RPMI8226 (cell line): ENCODE results near the gene BLMH.
"Not testable (repeated sequence)": the region's sequence is repeated elsewhere in the genome, so short reads cannot be mapped to it uniquely, and the experiment has no call there.

Source experiments
- DNase-seq: peaks from one replicate; pipeline ENCODE4 v3.0.0-alpha.2; 2015

Gene BLMH

DNA sequence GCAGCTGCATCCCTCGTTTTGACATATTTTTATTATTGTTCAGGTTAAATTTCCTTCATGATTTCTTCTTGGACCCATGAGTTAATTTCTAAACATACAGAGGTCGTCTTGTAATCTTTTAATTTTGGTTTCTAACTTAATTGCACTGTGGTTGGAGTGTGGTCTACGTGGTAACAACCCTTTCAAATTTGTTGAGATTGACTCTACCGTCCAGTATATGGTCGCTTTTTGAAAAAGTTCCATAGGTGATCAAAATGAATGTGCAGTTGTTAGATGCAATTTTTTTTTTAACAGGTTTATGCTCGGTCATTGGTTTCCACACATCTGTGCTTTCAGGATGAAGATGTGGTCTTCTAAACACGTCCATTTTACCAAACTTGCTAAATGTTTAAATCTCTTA is 45.3 kb downstream of the BLMH start:
- no peak for DNase-seq

DNA sequence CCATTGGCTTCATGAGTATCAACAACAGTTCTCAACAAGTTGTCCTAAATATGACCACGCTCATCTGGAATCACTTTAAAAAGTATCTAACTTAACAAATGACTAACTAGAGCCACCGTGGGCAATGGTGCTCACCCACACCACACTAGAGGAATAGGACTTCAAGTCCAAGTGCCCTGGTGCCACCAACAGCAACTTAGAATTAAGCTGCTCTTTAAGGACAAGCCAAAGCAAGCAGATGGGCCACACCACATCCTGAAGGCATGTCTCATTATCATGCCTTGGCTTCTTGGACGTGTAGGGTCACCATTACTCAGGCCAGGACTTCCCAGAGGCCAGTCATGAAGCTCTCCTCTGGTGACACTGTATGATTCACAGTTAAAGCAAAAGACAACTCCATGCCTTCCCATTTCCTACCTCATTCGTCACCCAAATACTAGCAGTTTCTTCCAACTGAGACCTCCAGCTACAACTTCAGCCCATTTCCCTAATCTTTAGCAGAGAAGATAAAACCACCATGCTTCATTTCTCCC is 46.8 kb downstream of the BLMH start:
- no peak for DNase-seq

DNA sequence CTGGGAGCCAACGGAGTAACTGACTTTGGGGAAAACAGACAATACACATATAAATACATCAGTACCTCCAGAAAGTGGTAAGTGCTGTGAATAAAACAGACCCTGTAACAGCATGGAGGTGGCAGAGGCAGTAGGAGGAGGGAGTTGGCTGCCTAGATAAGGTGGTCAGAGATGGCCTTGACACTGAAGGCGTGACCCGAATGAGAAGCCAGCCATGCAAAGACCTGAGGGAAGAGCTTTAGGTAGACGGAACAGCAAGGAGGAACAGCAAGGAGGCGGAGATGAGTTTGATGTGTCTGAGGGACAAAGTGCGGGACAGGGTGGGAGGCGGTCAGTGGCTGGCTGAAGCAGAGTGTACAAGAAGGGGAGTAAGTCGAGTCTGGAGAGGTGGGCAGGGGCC is 48.2 kb downstream of the BLMH start:
- no peak for DNase-seq

DNA sequence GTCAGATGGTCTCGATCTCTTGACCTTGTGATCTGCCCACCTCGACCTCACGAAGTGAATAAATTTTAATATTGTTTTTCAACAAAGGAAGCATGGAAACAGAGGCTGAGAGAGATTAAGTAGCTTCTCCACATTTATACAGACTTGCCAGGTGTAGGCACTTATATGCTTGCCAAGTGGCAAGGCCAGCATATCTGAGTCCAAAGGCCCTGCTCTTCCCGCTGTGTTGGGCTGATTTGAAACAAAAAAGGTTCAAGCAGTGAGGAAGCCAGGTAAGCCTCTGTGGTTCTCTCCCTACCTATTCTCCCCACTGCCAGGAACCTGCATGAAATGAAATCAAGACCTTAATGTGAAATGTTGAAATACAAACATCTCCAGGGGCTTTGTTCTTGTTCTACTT is 48.7 kb downstream of the BLMH start:
- no peak for DNase-seq

DNA sequence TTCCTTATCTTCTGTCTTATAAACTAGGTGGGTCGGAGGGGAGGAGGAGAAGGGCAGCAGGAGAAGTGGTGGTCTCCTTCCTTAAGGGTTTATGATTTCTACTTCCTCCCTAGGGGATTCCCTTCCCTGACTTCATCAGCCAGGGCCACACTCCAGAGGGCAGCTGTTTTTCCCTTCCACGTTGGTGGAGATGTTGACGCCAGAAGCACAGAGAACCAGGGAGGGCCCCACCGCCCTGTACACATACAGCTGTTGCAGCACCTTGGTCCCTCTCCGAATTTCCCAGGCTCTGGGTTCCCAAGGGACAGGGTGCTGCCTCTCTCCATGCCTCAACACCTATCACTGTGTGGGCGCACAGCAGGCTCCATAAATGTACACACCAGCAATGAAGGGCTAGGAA is 50.7 kb downstream of the BLMH start:
- no peak for DNase-seq

DNA sequence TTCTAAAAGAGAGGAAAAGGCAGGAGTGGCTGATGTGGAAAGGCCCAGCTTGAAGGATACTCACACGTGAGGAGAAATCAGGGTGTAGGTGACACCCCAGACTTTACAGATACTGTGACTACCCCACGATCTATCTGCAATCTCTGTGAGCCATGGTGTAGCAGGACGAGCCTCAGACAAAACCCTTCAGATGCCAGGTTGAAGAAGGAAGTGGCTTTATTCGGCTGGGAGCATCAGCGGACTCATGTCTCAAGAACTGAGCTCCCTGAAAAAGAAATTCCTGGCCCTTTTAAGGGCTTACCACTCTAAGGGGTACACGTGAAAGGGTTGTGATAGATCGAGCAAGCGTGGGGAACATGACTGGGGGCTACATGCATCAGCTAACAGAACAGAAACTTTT is 51.6 kb downstream of the BLMH start:
- DNase-seq = no peak

DNA sequence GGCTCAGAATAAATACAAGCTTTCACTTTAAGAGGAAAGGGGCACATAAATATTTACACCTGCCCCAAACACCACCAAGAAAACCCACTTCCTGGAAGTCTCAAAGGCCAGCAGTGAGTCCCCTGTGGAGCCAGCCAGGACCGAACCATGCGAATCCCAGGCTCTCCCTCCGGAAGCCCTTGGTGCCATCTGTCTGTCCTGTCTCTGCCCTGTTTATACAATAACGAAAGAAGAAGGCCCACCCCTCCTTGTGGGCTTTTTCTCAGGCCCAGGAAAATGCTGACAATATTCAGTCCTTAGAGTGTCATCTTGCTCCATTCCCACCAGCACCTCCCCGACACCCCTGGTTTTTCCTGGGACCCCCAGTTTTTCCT is 52.7 kb downstream of the BLMH start:
- DNase-seq = no peak

DNA sequence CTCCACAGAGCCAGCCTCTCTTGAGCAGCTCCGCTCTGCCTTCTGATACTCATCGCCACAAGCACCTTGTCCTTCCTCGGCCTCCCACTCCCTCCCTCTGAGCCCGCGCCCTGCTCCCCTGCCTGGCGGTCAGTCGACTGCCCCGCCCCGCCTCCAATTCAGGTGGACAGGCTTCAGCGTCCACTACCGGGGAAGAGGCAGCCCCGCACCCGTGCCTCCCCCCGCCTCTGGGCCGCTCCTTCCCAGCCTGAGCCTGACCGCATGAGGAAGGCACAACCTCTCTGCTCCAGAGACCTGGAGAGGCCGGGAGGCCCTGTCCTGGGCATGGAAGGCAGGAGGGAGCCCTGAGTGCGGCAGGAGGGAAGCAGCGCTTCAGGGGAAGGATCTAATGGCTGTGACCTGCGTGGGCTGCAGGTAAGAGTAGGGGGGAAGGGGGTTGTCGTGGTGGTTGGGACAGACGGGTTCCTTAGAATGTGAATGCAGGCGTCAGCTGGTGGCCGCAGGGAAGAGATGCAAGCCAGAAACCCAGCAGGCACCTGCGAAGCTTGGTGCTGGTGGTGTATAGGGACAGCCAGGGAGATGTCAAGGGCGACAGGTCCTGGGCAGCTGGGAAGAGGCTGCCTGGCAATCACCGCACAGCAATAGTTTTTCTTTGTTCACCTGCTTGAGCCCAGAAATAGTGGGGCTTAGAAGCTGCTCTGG is 53.2 kb downstream of the BLMH start:
- no peak for DNase-seq

DNA sequence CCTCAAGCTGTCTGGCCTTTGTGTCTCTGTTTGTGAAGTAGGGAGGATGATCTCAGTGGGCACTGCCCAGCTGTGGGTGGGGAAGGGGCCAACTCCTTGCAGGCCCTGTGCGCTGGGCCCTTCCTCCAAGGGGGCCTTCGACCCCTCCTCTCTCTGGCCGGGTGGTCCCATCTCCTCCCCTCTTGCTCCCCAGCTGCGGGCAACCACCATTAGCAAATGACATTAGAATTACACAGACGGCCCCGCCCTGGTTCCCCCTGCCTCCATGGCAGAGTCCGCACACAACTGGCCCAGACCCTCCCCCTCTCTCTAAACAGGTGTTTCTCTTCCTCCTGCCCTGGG is 53.8 kb downstream of the BLMH start:
- no peak for DNase-seq

DNA sequence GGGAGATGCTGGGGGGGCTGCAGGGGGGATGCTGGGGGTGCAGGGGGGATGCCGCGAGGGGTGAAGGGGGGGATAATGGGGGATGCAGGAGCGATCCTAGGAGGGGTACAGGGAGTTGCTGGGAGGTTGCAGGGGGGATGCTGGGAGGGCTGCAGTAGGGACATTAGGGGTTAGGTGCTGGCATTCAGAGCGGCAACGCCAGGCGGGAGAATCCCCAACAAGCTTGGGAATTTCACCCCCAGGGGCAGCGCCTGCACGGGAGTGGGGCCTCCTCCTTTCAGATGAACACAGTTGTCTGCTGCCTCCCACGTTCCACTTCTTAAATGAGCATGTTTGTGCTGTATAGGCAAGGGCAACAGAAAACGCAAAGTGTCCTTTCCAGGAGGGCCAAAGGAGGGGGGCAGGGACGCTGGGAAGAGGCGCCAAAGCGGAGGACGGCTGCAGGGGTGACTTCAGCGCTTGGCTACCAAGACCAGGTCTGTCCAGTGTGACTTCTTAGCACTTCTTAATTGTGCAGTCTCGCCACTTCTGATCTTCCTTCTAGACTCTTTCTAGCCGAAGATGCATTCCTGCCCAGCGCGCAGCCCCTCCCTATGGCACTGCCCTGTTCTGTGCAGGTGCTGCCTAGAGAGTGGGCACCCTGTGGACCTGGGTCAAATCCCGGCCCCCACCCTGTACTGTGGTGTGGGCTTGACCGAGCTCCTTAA is 54.3 kb downstream of the BLMH start:
- DNase-seq = no peak

DNA sequence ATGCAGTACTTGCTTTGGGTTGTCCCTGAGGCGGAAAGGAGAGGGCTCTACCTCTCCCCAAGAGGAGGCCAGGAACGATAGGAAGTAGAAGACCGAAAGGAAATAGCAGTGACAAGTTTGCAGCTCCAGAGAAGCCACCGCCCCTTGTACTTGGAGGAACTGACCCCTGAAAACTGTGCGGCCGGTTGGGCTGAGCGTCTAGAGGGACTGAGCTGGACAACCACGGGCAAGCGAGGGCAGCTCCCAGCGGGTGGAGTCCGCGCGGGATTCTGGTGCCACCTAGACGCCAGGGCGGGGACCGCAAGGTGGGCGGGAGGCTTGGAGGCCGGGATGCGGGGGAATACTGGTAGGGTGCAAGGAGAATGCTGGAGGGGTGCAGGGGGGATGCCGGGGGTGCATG is 55.0 kb downstream of the BLMH start:
- peak; percentile 48 for DNase-seq

DNA sequence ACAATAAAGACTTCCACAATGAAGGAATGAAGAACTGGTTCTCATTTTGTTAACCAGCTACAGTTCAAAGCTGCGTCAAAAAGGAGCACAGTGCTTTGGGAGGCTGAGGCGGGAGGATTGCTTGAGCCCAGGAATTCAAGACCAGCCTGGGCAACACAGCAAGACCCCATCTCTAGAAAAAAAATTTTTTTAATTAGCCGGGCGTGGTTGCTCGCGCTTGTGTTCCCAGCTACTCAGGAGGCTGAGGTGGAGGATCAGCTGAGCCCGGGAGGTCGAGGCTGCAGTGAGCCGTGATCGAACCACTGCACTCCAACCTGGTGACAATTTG is 55.5 kb downstream of the BLMH start:
- DNase-seq = no peak

DNA sequence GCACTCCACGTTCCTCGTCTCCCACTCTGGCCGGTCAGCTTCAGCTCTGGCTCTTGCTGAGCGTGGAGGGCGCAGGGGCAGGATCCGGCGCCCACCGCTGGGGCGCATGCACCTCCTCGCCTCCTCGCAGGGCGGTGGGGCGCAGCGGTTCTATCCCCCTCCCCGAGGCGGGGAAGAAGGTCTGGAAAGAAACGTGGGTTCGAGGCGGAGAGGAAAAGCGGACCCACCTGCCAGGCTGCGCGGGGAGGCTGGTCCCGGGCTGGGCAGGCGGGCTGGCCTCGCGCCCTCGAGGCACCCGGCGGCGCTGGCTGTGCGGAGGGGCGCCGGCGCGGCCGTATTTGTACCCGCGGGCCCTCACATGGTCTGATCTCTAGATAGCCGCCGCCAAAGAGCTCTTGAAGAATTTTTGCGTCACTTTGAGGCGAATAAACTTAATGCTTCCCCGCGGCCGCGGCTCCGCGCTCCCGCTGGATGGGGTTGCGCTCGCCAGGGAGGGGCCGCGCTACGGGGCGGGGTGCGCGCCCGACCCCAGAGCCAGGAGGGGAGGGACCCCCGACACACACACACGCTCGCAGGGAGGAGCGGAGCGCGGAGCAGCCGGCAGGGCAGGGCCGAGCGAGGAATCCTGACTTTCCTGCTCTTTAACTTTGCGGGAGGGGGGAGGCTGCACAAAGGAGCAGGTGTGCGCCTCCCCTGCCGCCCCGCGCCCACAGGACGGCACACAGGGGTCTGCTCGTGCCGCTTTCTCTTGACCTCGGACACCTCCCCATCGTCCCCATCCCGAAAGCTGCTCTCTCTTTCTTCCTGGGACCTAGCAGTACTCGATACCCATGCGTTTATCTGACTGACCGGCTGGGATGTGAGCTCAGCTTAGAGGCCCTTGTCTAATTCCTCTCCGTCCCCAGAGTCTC is 56.1 kb downstream of the BLMH start, which contains the start of gene SLC6A4:
Gene SLC6A4, minus strand, starts transcription at position 312 of the 911 bp plus-strand sequence. CDS start 13,739 bp downstream, outside the sequence.
- DNase-seq = no peak

DNA sequence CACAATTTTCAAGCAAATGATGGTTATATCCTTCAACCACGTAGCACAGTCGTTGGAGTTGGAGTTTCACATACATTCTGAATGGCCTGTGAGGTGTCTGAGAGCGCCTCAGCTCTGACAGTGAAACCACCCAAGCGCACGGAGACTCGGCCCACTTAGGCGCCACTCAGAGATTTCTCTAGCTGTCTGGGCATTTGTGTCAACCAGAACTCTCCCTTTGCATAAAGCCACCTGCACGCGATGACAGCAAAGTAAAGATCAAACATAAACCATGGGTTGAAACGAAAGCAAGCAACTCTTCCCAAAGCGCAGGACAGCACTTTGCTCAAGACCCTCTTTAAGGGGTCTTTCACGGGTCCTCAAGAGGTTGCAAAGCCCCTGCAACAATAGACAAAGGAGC is 56.8 kb downstream of the BLMH start:
- peak; percentile 44 for DNase-seq

DNA sequence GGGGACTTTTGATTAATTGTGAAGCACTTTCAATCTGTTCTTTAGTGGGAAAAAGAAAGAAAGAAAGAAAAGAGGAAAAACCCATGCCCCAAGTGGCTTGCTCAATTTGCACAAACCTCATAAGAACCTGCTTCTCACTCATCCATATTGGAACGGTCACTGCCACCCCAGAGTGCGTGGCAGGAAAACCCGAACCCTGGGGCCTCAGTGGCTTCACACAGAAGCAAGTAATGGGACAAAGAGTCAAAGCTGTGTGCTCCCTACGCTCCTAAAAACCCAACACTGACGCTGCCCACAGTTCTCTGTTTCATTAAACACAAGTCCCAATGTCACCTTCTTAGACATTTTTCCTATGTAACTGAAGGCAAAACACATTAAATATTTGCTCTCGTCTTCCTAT is 57.4 kb downstream of the BLMH start:
- no peak for DNase-seq

DNA sequence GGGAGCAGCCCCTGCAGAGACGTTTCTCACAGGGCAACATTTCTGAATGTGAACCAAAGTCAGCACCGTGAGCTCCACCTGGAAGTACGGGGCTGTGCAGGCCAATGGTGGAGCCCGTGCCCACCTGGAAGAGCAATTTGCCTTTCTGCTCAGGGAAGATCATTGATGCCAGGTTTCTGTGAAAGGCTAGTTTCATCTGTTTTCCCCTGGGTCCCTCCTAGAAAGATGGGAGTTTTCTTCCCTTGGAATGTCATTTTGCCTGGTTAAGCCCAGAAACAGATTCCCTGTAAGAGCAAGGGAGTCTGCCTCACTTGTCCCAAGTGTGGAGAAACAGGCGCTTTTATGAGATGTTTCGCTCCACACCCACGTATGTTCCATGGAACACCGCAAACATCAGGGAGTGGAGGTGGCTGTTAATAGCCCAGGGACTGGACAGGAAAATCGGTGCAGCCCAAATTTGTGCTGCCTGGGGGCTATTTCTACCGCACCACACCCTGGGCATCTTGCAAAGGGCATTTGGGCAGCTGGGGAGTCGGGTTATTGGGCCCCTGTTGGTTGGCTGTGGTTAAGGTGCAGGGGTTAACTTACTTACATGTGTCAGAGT is 58.8 kb downstream of the BLMH start:
- DNase-seq = no peak

DNA sequence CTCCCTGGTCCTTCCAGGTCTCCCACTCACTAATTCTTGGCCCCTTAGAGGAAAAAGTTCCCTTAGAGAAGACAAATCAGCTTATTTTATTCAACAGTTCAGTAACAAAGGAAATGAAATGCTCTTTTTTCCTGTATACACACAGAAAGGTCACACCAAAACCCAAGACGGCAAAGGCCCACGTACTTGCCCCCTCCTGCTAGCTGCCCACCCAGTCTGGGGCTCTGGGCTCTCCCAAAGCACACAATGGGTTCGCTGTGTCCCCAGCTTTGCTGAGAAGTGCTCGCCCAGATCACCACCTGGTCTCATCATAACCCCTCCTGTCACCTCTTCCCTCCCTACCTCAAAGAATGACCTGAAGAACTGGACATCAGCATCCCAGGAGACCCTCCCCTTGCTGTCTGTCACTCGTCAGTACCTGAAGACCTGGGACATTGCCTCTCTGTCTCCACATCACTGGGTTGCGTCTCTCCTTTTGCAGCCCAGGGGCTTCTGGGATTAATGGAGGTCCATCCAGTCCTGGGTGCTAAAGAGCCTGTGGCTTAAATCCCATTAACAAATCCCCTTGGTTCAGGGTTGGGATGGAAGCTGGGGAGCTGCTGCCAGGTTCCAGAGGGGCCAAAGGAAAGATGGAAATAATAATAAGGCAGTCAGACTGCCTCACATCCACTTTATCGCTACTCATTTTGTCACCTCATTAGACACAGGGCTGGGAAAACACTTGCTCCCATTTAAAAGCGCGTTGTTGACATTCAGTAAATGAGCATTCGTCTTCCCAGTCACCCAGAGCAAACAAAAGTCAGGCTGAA is 59.5 kb downstream of the BLMH start:
- DNase-seq = no peak

DNA sequence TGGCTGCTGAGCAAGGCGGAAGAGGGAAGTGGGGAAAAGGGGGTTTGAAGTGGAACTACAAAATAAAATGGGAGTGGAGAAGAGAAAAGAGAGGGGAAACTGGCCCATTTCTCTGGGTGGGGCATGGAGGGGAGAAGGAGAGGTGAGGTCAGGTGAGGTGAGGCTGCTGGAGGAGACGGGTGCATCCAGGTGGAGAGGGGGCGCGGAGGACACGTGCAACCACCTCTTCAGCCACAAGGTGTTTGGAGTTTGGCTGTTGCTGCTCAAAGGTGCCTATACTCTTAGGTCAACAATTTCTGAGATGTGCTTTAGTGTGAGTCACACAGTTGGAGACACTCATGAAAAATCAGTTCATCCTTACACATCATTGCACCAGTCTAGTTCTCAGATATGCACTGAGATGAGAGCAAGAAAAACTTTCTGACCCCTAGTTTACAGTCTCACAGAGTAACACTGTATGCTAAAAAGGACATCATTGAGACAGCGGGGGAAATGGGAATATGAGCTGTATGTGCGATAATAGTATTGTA is 61.1 kb downstream of the BLMH start:
- DNase-seq = no peak

DNA sequence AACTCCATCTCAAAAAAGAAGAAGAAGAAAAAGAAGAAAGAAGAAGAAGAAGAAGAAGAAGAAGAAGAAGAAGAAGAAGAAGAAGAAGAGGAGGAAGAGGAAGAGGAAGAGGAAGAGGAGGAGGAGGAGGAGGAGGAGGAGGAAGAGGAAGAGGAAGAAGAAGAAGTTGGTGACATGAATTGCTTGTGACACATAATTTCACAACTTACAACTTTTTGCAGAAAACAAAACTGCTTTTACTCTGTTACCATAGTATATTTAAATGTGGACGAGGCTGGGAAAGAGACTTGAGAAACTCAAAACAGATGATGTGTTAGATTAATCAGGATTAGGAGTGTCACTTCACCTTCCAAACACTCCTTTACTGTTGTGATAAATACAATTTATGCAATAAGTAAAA is 61.7 kb downstream of the BLMH start:
- not testable (repeated sequence) for DNase-seq

DNA sequence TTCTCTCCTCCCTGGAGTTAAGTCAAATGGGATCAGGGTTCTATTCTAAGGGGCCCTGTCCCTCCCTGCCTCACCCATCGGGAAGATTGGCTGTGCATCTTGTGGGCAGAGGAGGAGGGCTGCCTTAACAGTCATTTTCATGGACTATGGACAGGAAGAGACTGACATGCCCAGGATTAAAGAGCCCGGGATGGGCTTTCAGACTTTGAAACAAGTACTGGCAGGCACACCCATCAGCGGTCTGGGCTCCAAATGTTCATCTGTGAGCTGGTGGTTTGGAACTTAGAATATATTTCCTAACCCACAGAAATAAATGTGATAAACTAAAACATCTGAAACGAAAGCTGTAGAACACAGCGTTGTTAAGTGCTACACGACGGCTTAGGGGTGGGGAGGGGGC is 62.7 kb downstream of the BLMH start:
- no peak for DNase-seq

DNA sequence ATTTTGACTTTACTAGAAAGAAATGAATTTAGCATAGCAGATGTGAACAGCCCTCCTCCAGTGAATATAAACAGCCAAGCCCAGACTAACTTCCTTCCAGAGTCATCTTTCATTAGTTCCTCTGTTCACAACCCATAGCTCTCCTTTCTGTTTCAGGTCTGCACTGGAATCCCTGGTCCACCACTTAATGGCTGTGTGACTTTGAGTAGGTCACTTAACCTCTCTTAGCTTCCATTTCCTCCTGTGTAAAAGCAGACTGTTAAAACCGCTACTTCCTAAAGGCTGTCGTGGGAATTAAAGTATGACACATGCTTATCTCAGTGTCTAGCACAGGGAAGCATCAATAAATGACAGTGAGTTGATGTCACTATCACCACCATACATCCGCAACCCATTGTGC is 63.7 kb downstream of the BLMH start:
- DNase-seq = no peak

DNA sequence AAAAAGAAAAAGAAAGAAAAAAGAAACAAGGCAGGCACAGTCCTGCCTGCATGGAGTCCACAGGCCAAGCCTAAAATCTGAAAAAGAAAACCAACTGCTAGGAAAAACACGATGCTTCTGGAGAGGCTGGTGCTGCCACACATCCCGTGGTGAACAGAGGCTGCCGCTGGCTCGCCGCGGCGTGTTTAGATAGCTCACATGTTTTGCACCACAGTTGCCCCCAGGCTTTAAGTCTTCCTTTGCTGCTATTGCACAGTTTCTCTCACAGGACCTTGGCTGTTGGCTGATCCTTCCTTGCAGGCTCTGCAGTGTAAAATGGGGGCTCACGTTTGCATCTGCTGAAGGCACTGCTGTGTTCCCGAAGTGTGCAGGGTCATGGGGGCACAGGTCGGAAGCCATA is 64.9 kb downstream of the BLMH start:
- DNase-seq = no peak
